ENCODE measurements around the gene STPG1.

GRCh38 chr1:24361811-24362210 lies 51.8 kb downstream of the STPG1 start:
- TF ChIP-seq CTCF (IDR thresholded peaks at IDR 0.05) (no peak), JUN (CRISPR knock-in tag; IDR thresholded peaks at IDR 0.05) (no peak), ZNF423 (CRISPR knock-in tag; IDR thresholded peaks at IDR 0.05) (no peak), ATF3 (CRISPR knock-in tag; conservative IDR thresholded peaks at IDR 0.05) (no peak), STAT6 (CRISPR knock-in tag; conservative IDR thresholded peaks at IDR 0.05; ENCODE audit: low read depth) (no peak), FOXP1 (CRISPR knock-in tag; IDR thresholded peaks at IDR 0.05; ENCODE audit: borderline replicate concordance) (no peak), USF2 (CRISPR knock-in tag; IDR thresholded peaks at IDR 0.05) (no peak)

All from WTC11 (cell line).